Panc1 (cell line): Measurements from ENCODE around the gene CDKN2B-AS1. TPM values are rescaled to one million over a fixed set of nuclear protein-coding genes. Genes with fewer than 3 reads are reported as not detected.

Experiments
- ATAC-seq: fragments of 200-7000 bp; cut with Tn5 transposase; 2 replicates; pipeline ENCODE4 v1.9.1; 2020; ENCODE audit warnings: mild to moderate bottlenecking, moderate library complexity
- BruUV-seq: library from RNA; stranded (reverse); fragments of 400-500 nt; replicated peaks from 2 replicates; lab custom pipeline; 2021; lab: Mats Ljungman, UMichigan
- CTCF ChIA-PET: fragments of 300-600 bp; sonication (Branson Sonifier 250); formaldehyde crosslinking; loops from one replicate; lab custom pipeline; 2022; ENCODE audit warnings: antibody characterized with exemption; lab: Charles Lee
- POLR2A ChIA-PET: fragments of 300-600 bp; sonication (Branson Sonifier 250); formaldehyde crosslinking; loops from one replicate; lab custom pipeline; 2022; ENCODE audit warnings: antibody characterized with exemption; lab: Charles Lee
- DNase-seq: peaks from one replicate; pipeline ENCODE4 v3.0.0-alpha.2; 2010; ENCODE audit warnings: low read depth, low spot score
- H3K27ac ChIP-seq: 2 replicates; pipeline ENCODE4 v1.5.1; 2011; ENCODE audit warnings: mild to moderate bottlenecking, low read length, inconsistent platforms
- H3K27me3 ChIP-seq: fragments of 200-500 bp; sonication (Bioruptor generic); 2 replicates; pipeline ENCODE4 v1.6.0; 2014; ENCODE audit warnings: low read length, inconsistent platforms; ENCODE audit not compliant: control insufficient read depth, insufficient read depth
- H3K36me3 ChIP-seq: fragments of 200-500 bp; sonication (Bioruptor generic); 2 replicates; pipeline ENCODE4 v1.5.1; 2014; ENCODE audit warnings: inconsistent platforms, mild to moderate bottlenecking, low read length, moderate library complexity; ENCODE audit not compliant: control insufficient read depth, insufficient read depth
- H3K4me1 ChIP-seq: 2 replicates; pipeline ENCODE4 v1.5.1; 2011; ENCODE audit warnings: inconsistent platforms, mild to moderate bottlenecking, low read length, moderate library complexity; ENCODE audit not compliant: control insufficient read depth, insufficient read depth
- H3K4me3 ChIP-seq, 2 experiments: 2 replicates each; pipeline ENCODE4 v1.5.1; 2011 to 2012; ENCODE audit warnings: low read depth in 2 of 2, low read length in 2 of 2, mild to moderate bottlenecking in 2 of 2, inconsistent platforms in 1 of 2, moderate library complexity in 1 of 2
- H3K9me3 ChIP-seq: fragments of 200-500 bp; sonication (Bioruptor generic); 2 replicates; pipeline ENCODE4 v1.5.1; 2014; ENCODE audit warnings: low read depth, mild to moderate bottlenecking, inconsistent platforms, low read length, moderate library complexity; ENCODE audit not compliant: control insufficient read depth, insufficient read depth
- POLR2AphosphoS5 ChIP-seq: IDR thresholded peaks from 2 replicates; pipeline ENCODE4 v1.6.1; 2012; ENCODE audit warnings: mild to moderate bottlenecking, low read depth, low read length, moderate library complexity
- SIN3A ChIP-seq: IDR thresholded peaks from 2 replicates; pipeline ENCODE4 v1.6.1; 2012; ENCODE audit warnings: low read depth, mild to moderate bottlenecking, low read length, moderate library complexity, borderline replicate concordance; ENCODE audit not compliant: insufficient read depth
- TCF7L2 ChIP-seq: IDR thresholded peaks from 2 replicates; pipeline ENCODE4 v1.6.1; 2011; ENCODE audit warnings: mild to moderate bottlenecking, low read depth, low read length, inconsistent platforms
- in situ Hi-C: cut with HindIII; loops from 2 replicates; pipeline ENCODE4 v1.10.0; 2016; ENCODE audit warnings: low sequenced_read_pairs, low pct_unique_long_range_greater_than_20kb
- intact Hi-C: fragments of 100-400 bp; cut with micrococcal nuclease; formaldehyde crosslinking; loops from one replicate; pipeline ENCODE4 v1.10.0; 2022; ENCODE audit not compliant: unreplicated experiment
- total RNA-seq: library from RNA; stranded (reverse); gene quantifications from one replicate; pipeline ENCODE4 v1.2.1, GENCODE V29; 2021; ENCODE audit not compliant: unreplicated experiment
- TF ChIP-seq, protein P1 (sequence below), 2 experiments: IDR thresholded peaks; 2 replicates each; pipeline ENCODE4 v1.6.1; 2011 to 2012; ENCODE audit warnings: low read depth in 2 of 2, control low read depth in 1 of 2, low read length in 1 of 2, mild to moderate bottlenecking in 1 of 2, moderate library complexity in 1 of 2; ENCODE audit not compliant: insufficient read depth in 1 of 2
- TF ChIP-seq, protein P2 (sequence below): fragments of 450-650 bp; IDR thresholded peaks from 2 replicates; pipeline ENCODE4 v1.5.1; 2017; ENCODE audit warnings: mild to moderate bottlenecking

Gene CDKN2B-AS1
- total RNA-seq, 1 experiment from 2014 or later = not detected

DNA sequence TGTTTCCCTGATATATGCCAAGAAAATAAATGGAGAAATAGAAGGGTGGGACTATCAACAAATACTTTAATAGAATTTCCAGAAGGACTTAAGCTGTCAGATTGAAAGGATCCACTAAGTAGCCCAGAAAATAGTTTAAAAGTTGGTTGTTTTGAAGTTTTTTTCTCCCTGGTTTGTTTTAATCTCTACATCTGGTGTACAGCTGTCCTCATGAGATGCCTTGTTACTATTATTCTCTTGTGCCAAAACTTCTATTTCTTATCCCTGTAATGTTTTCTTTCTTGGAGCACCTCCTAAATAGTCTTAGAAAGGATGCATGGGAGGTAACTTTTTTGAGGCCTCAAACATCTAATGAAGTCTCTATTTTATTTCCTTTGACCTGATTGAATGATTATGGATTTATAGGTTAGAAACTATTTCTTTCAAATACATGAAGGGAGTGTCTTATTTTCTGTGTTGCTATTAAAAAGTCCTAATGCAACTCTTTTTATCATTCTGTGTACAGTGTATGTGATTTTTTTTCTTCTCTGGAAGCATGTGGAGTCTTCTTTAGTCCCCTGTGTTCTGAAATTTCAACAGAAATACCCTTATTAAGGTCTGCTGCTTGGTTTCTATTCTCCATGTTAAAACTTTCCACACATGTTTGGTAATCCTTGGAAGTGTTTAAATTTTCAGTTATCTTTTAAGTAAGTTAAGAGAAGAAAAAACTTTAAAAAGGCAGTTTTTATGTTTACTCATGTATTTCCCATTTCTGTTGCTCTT lies 154.5 kb downstream of the CDKN2B-AS1 start:
- TF ChIP-seq, protein P1, sequence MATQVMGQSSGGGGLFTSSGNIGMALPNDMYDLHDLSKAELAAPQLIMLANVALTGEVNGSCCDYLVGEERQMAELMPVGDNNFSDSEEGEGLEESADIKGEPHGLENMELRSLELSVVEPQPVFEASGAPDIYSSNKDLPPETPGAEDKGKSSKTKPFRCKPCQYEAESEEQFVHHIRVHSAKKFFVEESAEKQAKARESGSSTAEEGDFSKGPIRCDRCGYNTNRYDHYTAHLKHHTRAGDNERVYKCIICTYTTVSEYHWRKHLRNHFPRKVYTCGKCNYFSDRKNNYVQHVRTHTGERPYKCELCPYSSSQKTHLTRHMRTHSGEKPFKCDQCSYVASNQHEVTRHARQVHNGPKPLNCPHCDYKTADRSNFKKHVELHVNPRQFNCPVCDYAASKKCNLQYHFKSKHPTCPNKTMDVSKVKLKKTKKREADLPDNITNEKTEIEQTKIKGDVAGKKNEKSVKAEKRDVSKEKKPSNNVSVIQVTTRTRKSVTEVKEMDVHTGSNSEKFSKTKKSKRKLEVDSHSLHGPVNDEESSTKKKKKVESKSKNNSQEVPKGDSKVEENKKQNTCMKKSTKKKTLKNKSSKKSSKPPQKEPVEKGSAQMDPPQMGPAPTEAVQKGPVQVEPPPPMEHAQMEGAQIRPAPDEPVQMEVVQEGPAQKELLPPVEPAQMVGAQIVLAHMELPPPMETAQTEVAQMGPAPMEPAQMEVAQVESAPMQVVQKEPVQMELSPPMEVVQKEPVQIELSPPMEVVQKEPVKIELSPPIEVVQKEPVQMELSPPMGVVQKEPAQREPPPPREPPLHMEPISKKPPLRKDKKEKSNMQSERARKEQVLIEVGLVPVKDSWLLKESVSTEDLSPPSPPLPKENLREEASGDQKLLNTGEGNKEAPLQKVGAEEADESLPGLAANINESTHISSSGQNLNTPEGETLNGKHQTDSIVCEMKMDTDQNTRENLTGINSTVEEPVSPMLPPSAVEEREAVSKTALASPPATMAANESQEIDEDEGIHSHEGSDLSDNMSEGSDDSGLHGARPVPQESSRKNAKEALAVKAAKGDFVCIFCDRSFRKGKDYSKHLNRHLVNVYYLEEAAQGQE (IDR thresholded peaks at IDR 0.05; ENCODE audit: insufficient read depth in 1 of 2, low read depth in 2 of 2, low read length in 1 of 2) = no peak
- TF ChIP-seq, protein P2, sequence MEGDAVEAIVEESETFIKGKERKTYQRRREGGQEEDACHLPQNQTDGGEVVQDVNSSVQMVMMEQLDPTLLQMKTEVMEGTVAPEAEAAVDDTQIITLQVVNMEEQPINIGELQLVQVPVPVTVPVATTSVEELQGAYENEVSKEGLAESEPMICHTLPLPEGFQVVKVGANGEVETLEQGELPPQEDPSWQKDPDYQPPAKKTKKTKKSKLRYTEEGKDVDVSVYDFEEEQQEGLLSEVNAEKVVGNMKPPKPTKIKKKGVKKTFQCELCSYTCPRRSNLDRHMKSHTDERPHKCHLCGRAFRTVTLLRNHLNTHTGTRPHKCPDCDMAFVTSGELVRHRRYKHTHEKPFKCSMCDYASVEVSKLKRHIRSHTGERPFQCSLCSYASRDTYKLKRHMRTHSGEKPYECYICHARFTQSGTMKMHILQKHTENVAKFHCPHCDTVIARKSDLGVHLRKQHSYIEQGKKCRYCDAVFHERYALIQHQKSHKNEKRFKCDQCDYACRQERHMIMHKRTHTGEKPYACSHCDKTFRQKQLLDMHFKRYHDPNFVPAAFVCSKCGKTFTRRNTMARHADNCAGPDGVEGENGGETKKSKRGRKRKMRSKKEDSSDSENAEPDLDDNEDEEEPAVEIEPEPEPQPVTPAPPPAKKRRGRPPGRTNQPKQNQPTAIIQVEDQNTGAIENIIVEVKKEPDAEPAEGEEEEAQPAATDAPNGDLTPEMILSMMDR = no peak
- no peak for TF ChIP-seq TCF7L2
- H3K27ac ChIP-seq = no peak overlapping the region
- POLR2A ChIA-PET = no interaction called here
- intact Hi-C loops = no loop called here
- no peak overlapping the region for H3K4me3 ChIP-seq
- no peaks in the 10 kb centered on the region for H3K4me1 ChIP-seq
- H3K36me3 ChIP-seq = no peaks in the 10 kb centered on the region
- in situ Hi-C loops = no loop called here
- no TSS peak for BruUV-seq
- H3K9me3 ChIP-seq = no peaks in the 10 kb centered on the region
- ATAC-seq (no peak), DNase-seq (no peak)
- CTCF ChIA-PET = no interaction called here
- H3K27me3 ChIP-seq = no peaks in the 10 kb centered on the region

DNA sequence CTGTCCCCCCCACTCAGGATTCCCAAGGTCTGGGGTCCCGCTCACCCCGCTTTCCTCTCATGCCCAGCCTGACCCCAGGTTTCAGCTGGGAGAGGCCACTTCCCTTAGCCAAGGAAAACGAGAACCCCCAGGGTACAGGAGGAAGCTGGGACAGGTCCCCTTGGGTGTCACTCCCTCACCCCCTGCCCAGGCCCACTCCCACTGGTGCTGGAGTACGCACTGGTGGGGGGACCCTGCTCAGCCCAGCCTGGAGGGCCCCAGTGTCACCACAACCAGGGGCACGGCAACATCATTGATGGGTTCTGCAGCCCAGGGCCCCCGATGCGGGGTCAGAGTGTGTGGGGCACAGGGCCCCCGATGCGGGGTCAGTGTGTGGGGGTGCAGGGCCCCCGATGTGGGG lies 159.5 kb downstream of the CDKN2B-AS1 start:
- TF ChIP-seq POLR2AphosphoS5 (no peak), TCF7L2 (no peak), SIN3A (no peak)
- TF ChIP-seq, protein P2 = no peak
- TF ChIP-seq, protein P1 (IDR thresholded peaks at IDR 0.05; ENCODE audit: insufficient read depth in 1 of 2, low read depth in 2 of 2, low read length in 1 of 2) = no peak
- in situ Hi-C loops = no loop called here
- no peak for DNase-seq
- intact Hi-C loops = no loop called here
- no peak for ATAC-seq
- Histone ChIP-seq H3K9me3 (no peaks in the 10 kb centered on the region), H3K4me3 (no peak overlapping the region), H3K36me3 (no peaks in the 10 kb centered on the region), H3K27me3 (no peaks in the 10 kb centered on the region), H3K4me1 (no peaks in the 10 kb centered on the region), H3K27ac (no peak overlapping the region)
- CTCF ChIA-PET = no interaction called here
- POLR2A ChIA-PET = no interaction called here
- no TSS peak for BruUV-seq
